Measurements from ENCODE around the gene ARHGAP15.

The ARHGAP15 gene

GRCh38 chr2:143816916-143817315, 687.7 kb downstream of the ARHGAP15 start:
- no peak overlapping the region for H3K27ac ChIP-seq
- TF ChIP-seq POLR2AphosphoS5 (IDR thresholded peaks at IDR 0.05; ENCODE audit: borderline replicate concordance, low read depth, low read length) (no peak), FOXP2 (optimal IDR thresholded peaks at IDR 0.05; ENCODE audit: control extremely low read depth, extremely low read length, insufficient read depth) (no peak), EZH2 (IDR thresholded peaks at IDR 0.05) (no peak)
- no peak overlapping the region for H3K9ac ChIP-seq (ENCODE audit: insufficient read length)
- no peak overlapping the region for H3K4me3 ChIP-seq
- no peaks in the 10 kb centered on the region for H3K9me3 ChIP-seq (ENCODE audit: low read depth, low read length)
- no peaks in the 10 kb centered on the region for H3K36me3 ChIP-seq (ENCODE audit: insufficient read depth, low read length)
- no peak for DNase-seq (ENCODE audit: low read depth, low spot score)
